SK-N-SH (cell line): Measurements from ENCODE around the gene SCAPER. TPM values are rescaled to one million over a fixed set of nuclear protein-coding genes. Genes with fewer than 3 reads are reported as not detected.

Experiments
- CTCF ChIA-PET: fragments of 300-600, 350-600 bp; formaldehyde crosslinking; extraction: SDS; loops from one replicate; lab custom pipeline; 2021; lab: Yijun Ruan, JAX
- POLR2A ChIA-PET: fragments of 350-600 bp; sonication (Branson Sonifier 250); formaldehyde crosslinking; extraction: SDS; loops from one replicate; lab custom pipeline; 2020; ENCODE audit warnings: antibody characterized with exemption, inconsistent platforms; lab: Yijun Ruan, JAX
- DNase-seq: peaks from one replicate; pipeline ENCODE4 v3.0.0; 2012
- H2AFZ ChIP-seq: fragments of 200-600 bp; sonication (generic); 2 replicates; pipeline ENCODE4 v1.8.1; 2016; ENCODE audit warnings: antibody characterized with exemption, mild to moderate bottlenecking, low read depth
- H3F3A ChIP-seq: fragments of 200-600 bp; sonication (generic); replicated peaks from 2 replicates; pipeline ENCODE3; 2016; ENCODE audit warnings: antibody characterized with exemption, mild to moderate bottlenecking; ENCODE audit not compliant: insufficient read depth
- H3K27ac ChIP-seq, 2 experiments: fragments of 200-500 bp in 1 of 2; fragments of 200-600 bp in 1 of 2; sonication (Bioruptor generic) in 1 of 2; sonication (generic), shearing (Covaris generic) in 1 of 2; 2 replicates each; pipeline versions ENCODE4 v1.5.1 to v1.6.1; 2014 to 2016; ENCODE audit warnings: low read depth in 2 of 2, inconsistent platforms in 1 of 2, low read length in 1 of 2, mild to moderate bottlenecking in 1 of 2, mixed read lengths in 1 of 2
- H3K27me3 ChIP-seq: fragments of 200-600 bp; sonication (generic), shearing (Covaris generic); 2 replicates; pipeline ENCODE4 v1.6.1; 2016; ENCODE audit warnings: mixed run types; ENCODE audit not compliant: insufficient read depth
- H3K36me3 ChIP-seq, 2 experiments: fragments of 200-500 bp in 1 of 2; fragments of 200-600 bp in 1 of 2; sonication (Bioruptor generic) in 1 of 2; sonication (generic) in 1 of 2; replicated peaks in 1 of 2; 2 replicates each; pipeline versions ENCODE3 to v1.5.1; 2014 to 2016; ENCODE audit warnings: low read length in 1 of 2, mild to moderate bottlenecking in 1 of 2; ENCODE audit not compliant: insufficient read depth in 2 of 2, control insufficient read depth in 1 of 2
- H3K4me1 ChIP-seq, 2 experiments: fragments of 200-500 bp in 1 of 2; fragments of 200-600 bp in 1 of 2; sonication (Bioruptor generic) in 1 of 2; sonication (generic), shearing (Covaris generic) in 1 of 2; 2 replicates each; pipeline versions ENCODE4 v1.5.1 to v1.6.1; 2014 to 2016; ENCODE audit warnings: low read depth in 1 of 2, low read length in 1 of 2, mixed run types in 1 of 2; ENCODE audit not compliant: insufficient read depth in 2 of 2, control insufficient read depth in 1 of 2
- H3K4me2 ChIP-seq: fragments of 200-600 bp; sonication (generic), shearing (Covaris generic); 2 replicates; pipeline ENCODE4 v1.6.1; 2017; ENCODE audit warnings: mixed run types
- H3K4me3 ChIP-seq, 2 experiments: fragments of 200-500 bp in 1 of 2; fragments of 200-600 bp in 1 of 2; sonication (Bioruptor generic) in 1 of 2; sonication (generic), shearing (Covaris generic) in 1 of 2; 2 replicates each; pipeline versions ENCODE4 v1.5.1 to v1.8.1; 2014 to 2016; ENCODE audit warnings: low read depth in 2 of 2, inconsistent platforms in 1 of 2, low read length in 1 of 2, mild to moderate bottlenecking in 1 of 2, mixed read lengths in 1 of 2, moderate library complexity in 1 of 2
- H3K79me2 ChIP-seq: fragments of 200-600 bp; sonication (generic); 2 replicates; pipeline ENCODE4 v1.8.1; 2017; ENCODE audit warnings: mild to moderate bottlenecking; ENCODE audit not compliant: insufficient read depth
- H3K9ac ChIP-seq: fragments of 200-600 bp; sonication (generic); 2 replicates; pipeline ENCODE4 v1.6.1; 2017; ENCODE audit warnings: mixed run types
- H3K9me2 ChIP-seq: fragments of 200-600 bp; sonication (generic); 2 replicates; pipeline ENCODE4 v1.6.1; 2017; ENCODE audit warnings: mixed run types
- H3K9me3 ChIP-seq: fragments of 200-600 bp; sonication (generic); 2 replicates; pipeline ENCODE4 v1.6.1; 2017; ENCODE audit warnings: mixed run types, mild to moderate bottlenecking, moderate library complexity
- H4K20me1 ChIP-seq: fragments of 200-600 bp; sonication (generic); 2 replicates; pipeline ENCODE4 v1.6.1; 2017; ENCODE audit warnings: mild to moderate bottlenecking, mixed run types; ENCODE audit not compliant: insufficient read depth
- FOSL2 ChIP-seq: IDR thresholded peaks from 2 replicates; pipeline ENCODE4 v1.4.0; 2012; ENCODE audit warnings: low read depth, mild to moderate bottlenecking, moderate library complexity, borderline replicate concordance
- FOXJ3 ChIP-seq: sonication (generic); formaldehyde crosslinking; IDR thresholded peaks from 2 replicates; pipeline ENCODE4 v1.5.1; 2020; ENCODE audit warnings: mild to moderate bottlenecking, missing genetic modification reagents
- FOXM1 ChIP-seq: IDR thresholded peaks from 2 replicates; pipeline ENCODE4 v1.4.0; 2012; ENCODE audit warnings: low read depth, mild to moderate bottlenecking
- GABPA ChIP-seq: IDR thresholded peaks from 2 replicates; pipeline ENCODE4 v1.4.0; 2012; ENCODE audit warnings: low read depth, mild to moderate bottlenecking
- GATA2 ChIP-seq: sonication (generic); formaldehyde crosslinking; IDR thresholded peaks from 2 replicates; pipeline ENCODE4 v1.5.0; 2020; ENCODE audit warnings: mild to moderate bottlenecking, missing genetic modification reagents
- IRF3 ChIP-seq: fragments of 150-350 bp; IDR thresholded peaks from 2 replicates; pipeline ENCODE4 v1.6.1; 2016; ENCODE audit warnings: mild to moderate bottlenecking, low read depth, low read length
- MXI1 ChIP-seq: IDR thresholded peaks from 2 replicates; pipeline ENCODE4 v1.6.1; 2012; ENCODE audit warnings: mild to moderate bottlenecking, low read depth, low read length, improper control_type of control experiment
- PBX3 ChIP-seq: IDR thresholded peaks from 2 replicates; pipeline ENCODE4; 2012
- RAD21 ChIP-seq: IDR thresholded peaks from 2 replicates; pipeline ENCODE4 v1.6.1; 2012; ENCODE audit warnings: mild to moderate bottlenecking, low read length
- RFX5 ChIP-seq: IDR thresholded peaks from 2 replicates; pipeline ENCODE4 v1.6.1; 2012; ENCODE audit warnings: mild to moderate bottlenecking, improper control_type of control experiment, low read length
- SIN3A ChIP-seq: IDR thresholded peaks from 2 replicates; pipeline ENCODE4 v1.6.1; 2012; ENCODE audit warnings: low read depth, mild to moderate bottlenecking, low read length, moderate library complexity, borderline replicate concordance
- TAF1 ChIP-seq: IDR thresholded peaks from 2 replicates; pipeline ENCODE4 v1.6.1; 2012; ENCODE audit warnings: low read depth, mild to moderate bottlenecking, low read length, moderate library complexity, borderline replicate concordance
- TEAD4 ChIP-seq: IDR thresholded peaks from 2 replicates; pipeline ENCODE4 v1.4.0; 2012; ENCODE audit warnings: mild to moderate bottlenecking, borderline replicate concordance; ENCODE audit not compliant: insufficient read depth
- WGBS: methylation state at CpG from one replicate; pipeline ENCODE4 v1.1.6; 2017; ENCODE audit warnings: low lambda C conversion rate; 5-methylcytosine and 5-hydroxymethylcytosine counted together
- polyA plus RNA-seq, 3 experiments: library from polyadenylated mRNA; depleted of rRNA; stranded (reverse); fragments of >200 nt; gene quantifications; 2 replicates each; pipeline ENCODE4 v1.2.3, GENCODE V29; 2012
- TF ChIP-seq, protein P1 (sequence below): IDR thresholded peaks from 2 replicates; pipeline ENCODE4 v1.4.0; 2012; ENCODE audit warnings: low read depth, borderline replicate concordance
- TF ChIP-seq, protein P2 (sequence below): fragments of 150-350 bp; IDR thresholded peaks from 2 replicates; pipeline ENCODE4 v1.6.1; 2017; ENCODE audit warnings: antibody characterized with exemption, low read length, low read depth, borderline replicate concordance

Gene SCAPER
- polyA plus RNA-seq, 1 of the 3 experiments (the other 2 are of a cell fraction) = 1.8 TPM

DNA sequence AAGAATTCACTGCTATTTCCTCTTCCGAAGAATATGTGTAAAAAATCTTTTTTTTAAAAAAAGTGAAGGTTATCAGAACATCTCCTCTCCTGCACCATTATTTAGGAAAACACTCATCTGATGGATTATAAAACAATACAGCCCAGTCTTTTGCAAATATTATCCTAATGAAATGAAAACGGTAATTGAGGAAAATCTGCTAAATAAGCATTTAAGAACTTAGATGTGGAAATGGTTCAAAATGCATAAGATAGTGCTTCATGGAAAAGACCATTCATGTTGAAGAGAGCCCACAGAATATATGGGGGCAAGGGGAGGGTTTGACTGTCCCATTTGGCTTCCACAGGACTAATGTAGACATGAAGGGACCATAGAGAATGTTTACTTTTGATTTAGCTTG is 520.7 kb downstream of the SCAPER start:
- CTCF ChIA-PET = interaction anchor here (1.2 kb wide), 1 partner anchor 15 kb away, joined by 3 read pairs; no protein-coding TSS in a partner anchor
- DNase-seq = no peak
- no peak overlapping the region for H3K27ac ChIP-seq
- no peaks in the 10 kb centered on the region for H3K36me3 ChIP-seq
- no peaks in the 10 kb centered on the region for H3F3A ChIP-seq
- no peaks in the 10 kb centered on the region for H4K20me1 ChIP-seq
- no peaks in the 10 kb centered on the region for H3K79me2 ChIP-seq
- H3K4me2 ChIP-seq = no peak overlapping the region
- no peak overlapping the region for H3K4me3 ChIP-seq
- H3K9me2 ChIP-seq = no peaks in the 10 kb centered on the region
- POLR2A ChIA-PET = no interaction called here
- H3K27me3 ChIP-seq = no peaks in the 10 kb centered on the region
- TF ChIP-seq, protein P1, sequence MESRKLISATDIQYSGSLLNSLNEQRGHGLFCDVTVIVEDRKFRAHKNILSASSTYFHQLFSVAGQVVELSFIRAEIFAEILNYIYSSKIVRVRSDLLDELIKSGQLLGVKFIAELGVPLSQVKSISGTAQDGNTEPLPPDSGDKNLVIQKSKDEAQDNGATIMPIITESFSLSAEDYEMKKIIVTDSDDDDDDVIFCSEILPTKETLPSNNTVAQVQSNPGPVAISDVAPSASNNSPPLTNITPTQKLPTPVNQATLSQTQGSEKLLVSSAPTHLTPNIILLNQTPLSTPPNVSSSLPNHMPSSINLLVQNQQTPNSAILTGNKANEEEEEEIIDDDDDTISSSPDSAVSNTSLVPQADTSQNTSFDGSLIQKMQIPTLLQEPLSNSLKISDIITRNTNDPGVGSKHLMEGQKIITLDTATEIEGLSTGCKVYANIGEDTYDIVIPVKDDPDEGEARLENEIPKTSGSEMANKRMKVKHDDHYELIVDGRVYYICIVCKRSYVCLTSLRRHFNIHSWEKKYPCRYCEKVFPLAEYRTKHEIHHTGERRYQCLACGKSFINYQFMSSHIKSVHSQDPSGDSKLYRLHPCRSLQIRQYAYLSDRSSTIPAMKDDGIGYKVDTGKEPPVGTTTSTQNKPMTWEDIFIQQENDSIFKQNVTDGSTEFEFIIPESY = no peak
- TF ChIP-seq RAD21 (no peak), FOXM1 (no peak), PBX3 (no peak), FOXJ3 (no peak), TAF1 (no peak), GATA2 (CRISPR knock-in tag) (no peak), MXI1 (no peak), FOSL2 (no peak)
- TF ChIP-seq, protein P2, sequence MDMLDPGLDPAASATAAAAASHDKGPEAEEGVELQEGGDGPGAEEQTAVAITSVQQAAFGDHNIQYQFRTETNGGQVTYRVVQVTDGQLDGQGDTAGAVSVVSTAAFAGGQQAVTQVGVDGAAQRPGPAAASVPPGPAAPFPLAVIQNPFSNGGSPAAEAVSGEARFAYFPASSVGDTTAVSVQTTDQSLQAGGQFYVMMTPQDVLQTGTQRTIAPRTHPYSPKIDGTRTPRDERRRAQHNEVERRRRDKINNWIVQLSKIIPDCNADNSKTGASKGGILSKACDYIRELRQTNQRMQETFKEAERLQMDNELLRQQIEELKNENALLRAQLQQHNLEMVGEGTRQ = no peak
- H2AFZ ChIP-seq = no peak overlapping the region
- 97% methylated on average over 2 of the region's 2 CpGs for WGBS
- H3K9ac ChIP-seq = no peak overlapping the region
- H3K9me3 ChIP-seq = no peaks in the 10 kb centered on the region
- H3K4me1 ChIP-seq = peaks cover 7 to 13% of the 10 kb centered on the region in 2 experiments; a peak in 2 of 4 replicates

DNA sequence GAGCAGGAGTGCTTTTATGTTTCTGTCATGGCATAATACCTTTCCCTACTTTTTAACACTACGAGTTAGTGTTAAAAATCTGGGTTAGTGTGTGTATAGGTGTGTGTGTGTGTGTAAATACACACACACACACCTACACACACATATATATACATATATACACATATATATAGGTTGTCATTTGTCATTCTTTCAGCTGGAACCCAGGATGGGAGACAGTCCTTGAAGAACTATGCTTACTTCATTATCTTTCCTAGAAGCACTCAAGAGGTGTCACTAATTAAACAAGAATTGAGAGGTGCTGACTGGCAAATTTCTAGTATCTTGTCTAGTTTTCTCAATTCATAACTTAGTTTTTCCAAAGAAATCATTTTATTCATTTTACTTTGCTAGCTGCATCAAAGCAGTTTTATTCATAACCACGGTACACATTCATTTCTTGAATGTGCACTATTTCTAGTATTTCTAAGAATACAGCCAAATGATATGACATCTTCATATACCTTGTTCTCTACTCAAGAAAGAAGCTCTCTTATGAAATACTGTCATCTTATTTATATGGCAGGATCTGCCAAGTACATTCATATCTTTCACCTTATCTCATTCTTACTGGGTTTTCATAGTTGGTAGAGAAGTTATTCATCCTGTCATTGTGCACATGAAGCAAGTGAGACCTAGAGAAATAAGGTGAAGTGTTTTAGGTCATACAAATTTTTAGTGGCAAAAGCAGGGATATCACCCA is 522.0 kb downstream of the SCAPER start:
- Histone ChIP-seq H3K4me1 (peaks cover 7 to 13% of the 10 kb centered on the region in 2 experiments; a peak in 2 of 4 replicates), H3K4me3 (no peak overlapping the region), H4K20me1 (no peaks in the 10 kb centered on the region), H2AFZ (no peak overlapping the region), H3K4me2 (no peak overlapping the region), H3K36me3 (no peaks in the 10 kb centered on the region), H3K27ac (no peak overlapping the region), H3F3A (no peaks in the 10 kb centered on the region), H3K27me3 (no peaks in the 10 kb centered on the region), H3K9me2 (no peaks in the 10 kb centered on the region), H3K79me2 (no peaks in the 10 kb centered on the region), H3K9me3 (no peaks in the 10 kb centered on the region), H3K9ac (no peak overlapping the region)
- no peak for DNase-seq
- TF ChIP-seq, protein P1 = no peak
- TF ChIP-seq GATA2 (CRISPR knock-in tag) (no peak), TEAD4 (no peak), FOXM1 (no peak), FOSL2 (no peak), MXI1 (no peak), SIN3A (no peak), RFX5 (no peak), GABPA (no peak), RAD21 (no peak), IRF3 (no peak)
- ChIA-PET CTCF (no interaction called here), POLR2A (no interaction called here)
- WGBS = 83% methylated on average over 2 of the region's 2 CpGs
